ENCODE data around the gene ABLIM2.

- TF ChIP-seq, protein P1, sequence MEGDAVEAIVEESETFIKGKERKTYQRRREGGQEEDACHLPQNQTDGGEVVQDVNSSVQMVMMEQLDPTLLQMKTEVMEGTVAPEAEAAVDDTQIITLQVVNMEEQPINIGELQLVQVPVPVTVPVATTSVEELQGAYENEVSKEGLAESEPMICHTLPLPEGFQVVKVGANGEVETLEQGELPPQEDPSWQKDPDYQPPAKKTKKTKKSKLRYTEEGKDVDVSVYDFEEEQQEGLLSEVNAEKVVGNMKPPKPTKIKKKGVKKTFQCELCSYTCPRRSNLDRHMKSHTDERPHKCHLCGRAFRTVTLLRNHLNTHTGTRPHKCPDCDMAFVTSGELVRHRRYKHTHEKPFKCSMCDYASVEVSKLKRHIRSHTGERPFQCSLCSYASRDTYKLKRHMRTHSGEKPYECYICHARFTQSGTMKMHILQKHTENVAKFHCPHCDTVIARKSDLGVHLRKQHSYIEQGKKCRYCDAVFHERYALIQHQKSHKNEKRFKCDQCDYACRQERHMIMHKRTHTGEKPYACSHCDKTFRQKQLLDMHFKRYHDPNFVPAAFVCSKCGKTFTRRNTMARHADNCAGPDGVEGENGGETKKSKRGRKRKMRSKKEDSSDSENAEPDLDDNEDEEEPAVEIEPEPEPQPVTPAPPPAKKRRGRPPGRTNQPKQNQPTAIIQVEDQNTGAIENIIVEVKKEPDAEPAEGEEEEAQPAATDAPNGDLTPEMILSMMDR (IDR thresholded peaks at IDR 0.05), result no peak
- no peak for TF ChIP-seq EZH2 (IDR thresholded peaks at IDR 0.05; ENCODE audit: borderline replicate concordance, insufficient read depth, low read depth, low read length, poor library complexity, severe bottlenecking)
Measured at GRCh38 chr4:8164194-8164565, 5.6 kb upstream of the ABLIM2 start.
